Gastrocnemius medialis (tissue), 4 donors: ENCODE measurements around the gene GPRC5C. TPM values are rescaled to one million over a fixed set of nuclear protein-coding genes. Genes with fewer than 3 reads are reported as not detected.

Experiments
- ATAC-seq, 2 donors: fragments of 150-250 bp; one replicate each; pipeline ENCODE4 v1.9.1; 2016
- DNase-seq, 2 donors: peaks; one replicate each; pipeline ENCODE4 v3.0.0-alpha.2; 2019
- H3K27ac ChIP-seq, 4 donors: fragments of 200-600 bp; sonication (generic); 1 replicate in 1 of 4; 2 replicates in 3 of 4; pipeline ENCODE4 v1.5.1; 2016 to 2018; ENCODE audit warnings: mild to moderate bottlenecking in 2 of 4, moderate library complexity in 1 of 4
- H3K27me3 ChIP-seq, 3 donors: fragments of 200-600 bp; sonication (generic) in 2 of 3; 1 replicate in 1 of 3; 2 replicates in 2 of 3; pipeline versions ENCODE4 v1.5.1 to v1.6.0; 2016 to 2019; ENCODE audit warnings: mild to moderate bottlenecking in 1 of 3, moderate library complexity in 1 of 3
- H3K36me3 ChIP-seq, 2 donors: fragments of 200-600 bp; sonication (generic) in 1 of 2; one replicate each; pipeline ENCODE4 v1.5.1; 2017 to 2018
- H3K4me1 ChIP-seq, 2 donors: fragments of 200-600 bp; sonication (generic) in 1 of 2; one replicate each; pipeline ENCODE4 v1.5.1; 2016 to 2017; ENCODE audit warnings: mild to moderate bottlenecking in 2 of 2
- H3K4me3 ChIP-seq, 4 donors: fragments of 200-600 bp; sonication (generic) in 3 of 4; 1 replicate in 1 of 4; 2 replicates in 3 of 4; pipeline ENCODE4 v1.5.1; 2016 to 2019; ENCODE audit warnings: mild to moderate bottlenecking in 2 of 4
- H3K9me3 ChIP-seq, 3 donors: fragments of 200-600 bp; sonication (generic) in 2 of 3; 1 replicate in 1 of 3; 2 replicates in 2 of 3; pipeline ENCODE4 v1.5.1; 2016 to 2019
- POLR2A ChIP-seq, 2 donors: fragments of 450-650 bp; IDR thresholded peaks; one replicate each; pipeline ENCODE4 v1.6.1; 2017; ENCODE audit warnings: antibody characterized with exemption in 2 of 2, mild to moderate bottlenecking in 2 of 2, moderate library complexity in 2 of 2
- in situ Hi-C, 4 donors: fragments of 200-750 bp; cut with MboI; loops; one replicate each; pipeline versions ENCODE4 v1.15.0 to v1.8.0; 2017; ENCODE audit warnings: low sequenced_read_pairs in 4 of 4
- intact Hi-C: fragments of 100-400 bp; cut with DNase I; formaldehyde crosslinking; loops from one replicate; pipeline ENCODE4 v1.15.1; 2023; ENCODE audit warnings: low total_unique reads
- total RNA-seq, 4 donors: library from RNA; depleted of rRNA; stranded (reverse); fragments of >200 nt; gene quantifications; one replicate each; pipeline versions ENCODE4 v1.1.0 to v1.2.3, GENCODE V29; 2016
- TF ChIP-seq, protein P1 (sequence below), 5 experiments: fragments of 450-650 bp in 3 of 5; fragments of 200-600 bp in 2 of 5; sonication (generic) in 2 of 5; IDR thresholded peaks in 4 of 5; conservative IDR thresholded peaks in 1 of 5; 1 replicate in 4 of 5; 2 replicates in 1 of 5; pipeline ENCODE4 v1.5.1; 2016 to 2019; ENCODE audit warnings: antibody characterized with exemption in 5 of 5, mild to moderate bottlenecking in 3 of 5, moderate library complexity in 3 of 5

GPRC5C gene
- total RNA-seq, 4 donors from 2014 or later: 80.4 to 138 (median 127) TPM

DNA sequence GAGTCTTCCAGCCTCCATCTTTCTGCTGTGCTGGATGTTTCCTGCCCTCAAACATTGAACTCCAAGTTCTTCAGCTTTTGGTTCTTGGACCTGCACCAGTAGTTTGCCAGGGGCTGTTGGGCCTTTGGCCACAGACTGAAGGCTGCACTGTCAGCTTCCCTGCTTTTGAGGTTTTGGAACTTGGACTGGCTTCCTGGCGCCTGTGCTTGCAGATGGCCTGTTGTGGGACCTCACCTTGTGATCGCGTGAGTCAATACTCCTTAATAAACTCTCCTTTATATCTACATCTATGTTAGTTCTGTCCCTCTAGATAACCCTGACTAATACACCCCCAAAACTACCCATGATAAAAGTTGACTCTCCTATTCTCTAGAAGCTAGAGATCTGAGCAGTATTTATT lies 26.9 kb downstream of the GPRC5C start:
- DNase-seq (no peak), ATAC-seq (no peak)
- Histone ChIP-seq H3K36me3 (no peaks in the 10 kb centered on the region), H3K9me3 (no peaks in the 10 kb centered on the region), H3K27me3 (no peaks in the 10 kb centered on the region), H3K4me3 (no peak overlapping the region), H3K4me1 (peaks cover 15 to 21% of the 10 kb centered on the region in 2 donors), H3K27ac (no peak overlapping the region)
- in situ Hi-C loops: loop anchor here in 2 of 4 donors (5.0 to 10.0 kb wide), 2 partner anchors 82 to 244 kb away; partner anchors contain the start of gene TTYH2 (in 1 of the 2)
- TF ChIP-seq, protein P1, sequence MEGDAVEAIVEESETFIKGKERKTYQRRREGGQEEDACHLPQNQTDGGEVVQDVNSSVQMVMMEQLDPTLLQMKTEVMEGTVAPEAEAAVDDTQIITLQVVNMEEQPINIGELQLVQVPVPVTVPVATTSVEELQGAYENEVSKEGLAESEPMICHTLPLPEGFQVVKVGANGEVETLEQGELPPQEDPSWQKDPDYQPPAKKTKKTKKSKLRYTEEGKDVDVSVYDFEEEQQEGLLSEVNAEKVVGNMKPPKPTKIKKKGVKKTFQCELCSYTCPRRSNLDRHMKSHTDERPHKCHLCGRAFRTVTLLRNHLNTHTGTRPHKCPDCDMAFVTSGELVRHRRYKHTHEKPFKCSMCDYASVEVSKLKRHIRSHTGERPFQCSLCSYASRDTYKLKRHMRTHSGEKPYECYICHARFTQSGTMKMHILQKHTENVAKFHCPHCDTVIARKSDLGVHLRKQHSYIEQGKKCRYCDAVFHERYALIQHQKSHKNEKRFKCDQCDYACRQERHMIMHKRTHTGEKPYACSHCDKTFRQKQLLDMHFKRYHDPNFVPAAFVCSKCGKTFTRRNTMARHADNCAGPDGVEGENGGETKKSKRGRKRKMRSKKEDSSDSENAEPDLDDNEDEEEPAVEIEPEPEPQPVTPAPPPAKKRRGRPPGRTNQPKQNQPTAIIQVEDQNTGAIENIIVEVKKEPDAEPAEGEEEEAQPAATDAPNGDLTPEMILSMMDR (IDR thresholded peaks at IDR 0.05 in 4 of 5, conservative IDR thresholded peaks at IDR 0.05 in 1 of 5): no peak
- intact Hi-C loops: no loop called here

DNA sequence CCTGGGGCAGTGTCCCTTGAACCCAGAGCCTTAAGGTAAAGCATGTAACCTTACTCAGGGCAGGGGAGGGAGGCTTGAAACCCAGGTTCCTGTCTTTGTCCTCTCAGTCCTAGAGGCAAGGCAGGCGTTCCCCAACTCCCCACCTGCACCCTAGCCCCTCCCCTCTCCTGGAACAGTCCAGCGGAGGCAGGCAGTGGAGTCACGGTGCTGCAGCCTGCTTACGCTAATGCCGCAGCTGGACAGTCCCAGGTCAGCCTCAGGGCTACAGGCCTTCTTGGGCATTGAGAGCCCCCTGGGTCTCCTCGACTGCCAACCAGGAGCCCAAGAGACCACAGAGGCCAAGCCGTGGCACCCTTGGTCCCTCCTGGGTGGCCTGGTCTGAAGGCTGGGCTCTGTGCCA lies 27.7 kb downstream of the GPRC5C start:
- TF ChIP-seq, protein P1 (IDR thresholded peaks at IDR 0.05 in 4 of 5, conservative IDR thresholded peaks at IDR 0.05 in 1 of 5): no peak
- no peak for TF ChIP-seq POLR2A (IDR thresholded peaks at IDR 0.05)
- ATAC-seq (no peak), DNase-seq (no peak)
- H3K27ac ChIP-seq: no peak overlapping the region
- H3K9me3 ChIP-seq: no peaks in the 10 kb centered on the region
- H3K36me3 ChIP-seq: no peaks in the 10 kb centered on the region
- in situ Hi-C loops: loop anchor here in 2 of 4 donors (5.0 to 10.0 kb wide), 2 partner anchors 82 to 245 kb away; partner anchors contain the start of gene TTYH2 (in 1 of the 2)
- no peak overlapping the region for H3K4me3 ChIP-seq
- intact Hi-C loops: no loop called here
- no peaks in the 10 kb centered on the region for H3K27me3 ChIP-seq
- peaks cover 11 to 17% of the 10 kb centered on the region in 2 donors for H3K4me1 ChIP-seq

DNA sequence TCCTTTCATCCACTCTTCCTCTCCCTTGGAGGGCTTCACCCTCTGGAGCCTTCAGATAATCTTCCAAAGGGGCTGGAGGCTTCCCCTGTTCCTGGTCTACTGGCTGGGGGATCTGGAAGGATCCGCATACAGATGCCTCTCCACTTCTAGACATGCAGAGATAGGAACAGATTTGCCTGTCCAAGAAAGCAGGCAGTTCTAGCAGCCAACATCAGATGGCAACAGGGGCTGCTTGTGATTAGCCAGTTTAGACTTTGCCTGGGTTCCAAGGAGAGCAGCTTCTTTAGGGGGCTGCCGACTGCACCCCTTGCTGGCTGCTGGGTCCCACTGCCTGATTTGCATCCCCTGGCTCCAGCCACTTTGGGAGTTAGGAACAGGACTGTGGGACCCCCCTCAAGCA lies 28.4 kb downstream of the GPRC5C start:
- in situ Hi-C loops: no loop called here
- ATAC-seq (no peak), DNase-seq (no peak)
- Histone ChIP-seq H3K36me3 (no peaks in the 10 kb centered on the region), H3K27ac (no peak overlapping the region), H3K4me1 (peaks cover 7 to 11% of the 10 kb centered on the region in 2 donors), H3K4me3 (no peak overlapping the region), H3K9me3 (no peaks in the 10 kb centered on the region), H3K27me3 (no peaks in the 10 kb centered on the region)
- intact Hi-C loops: no loop called here
- TF ChIP-seq, protein P1 (IDR thresholded peaks at IDR 0.05 in 4 of 5, conservative IDR thresholded peaks at IDR 0.05 in 1 of 5): no peak
- TF ChIP-seq POLR2A (IDR thresholded peaks at IDR 0.05): no peak

DNA sequence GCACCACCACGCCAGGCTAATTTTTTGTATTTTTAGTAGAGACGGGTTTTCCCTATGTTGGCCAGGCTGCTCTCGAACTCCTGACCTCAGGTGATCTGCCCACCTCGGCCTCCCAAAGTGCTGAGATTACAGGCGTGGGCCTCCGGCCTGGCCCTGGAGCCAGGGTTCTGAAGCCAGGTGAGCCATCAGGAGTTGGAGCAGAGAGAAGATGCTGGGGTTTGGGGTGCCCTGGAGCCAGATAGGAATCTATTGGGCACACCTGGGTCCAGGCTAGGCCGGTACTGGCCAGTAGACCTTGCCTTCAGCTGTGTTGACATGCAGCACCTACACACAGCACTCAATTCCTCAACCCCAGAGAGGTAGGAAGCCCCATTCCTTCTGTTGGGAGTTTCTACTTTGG lies 29.1 kb downstream of the GPRC5C start:
- DNase-seq (no peak), ATAC-seq (no peak)
- Histone ChIP-seq H3K9me3 (no peaks in the 10 kb centered on the region), H3K27me3 (no peaks in the 10 kb centered on the region), H3K27ac (no peak overlapping the region), H3K4me1 (peaks cover 3 to 7% of the 10 kb centered on the region in 2 donors), H3K36me3 (no peaks in the 10 kb centered on the region), H3K4me3 (no peak overlapping the region)
- no peak for TF ChIP-seq POLR2A (IDR thresholded peaks at IDR 0.05)
- TF ChIP-seq, protein P1 (IDR thresholded peaks at IDR 0.05 in 4 of 5, conservative IDR thresholded peaks at IDR 0.05 in 1 of 5): no peak
- in situ Hi-C loops: no loop called here
- intact Hi-C loops: no loop called here

DNA sequence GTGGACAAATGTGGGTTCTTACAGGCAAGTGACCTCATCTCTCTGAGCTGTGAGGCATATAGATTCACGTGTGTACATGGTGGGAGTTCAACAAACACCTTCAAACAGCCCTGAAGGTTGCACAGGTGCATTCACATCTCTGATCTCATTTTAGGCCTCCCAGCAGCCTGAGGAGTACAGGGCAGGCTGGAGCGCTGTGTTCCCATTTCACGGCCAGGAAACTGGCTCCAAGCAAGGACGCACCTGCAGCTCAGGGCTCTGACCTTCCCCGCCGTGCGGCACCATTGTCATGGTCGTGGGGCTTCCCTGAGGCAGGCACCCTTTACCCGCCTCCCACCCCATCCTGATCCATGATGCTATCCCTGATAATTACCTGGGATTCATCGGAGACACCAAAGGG lies 29.7 kb downstream of the GPRC5C start:
- in situ Hi-C loops: no loop called here
- H3K27me3 ChIP-seq: no peaks in the 10 kb centered on the region
- H3K9me3 ChIP-seq: no peaks in the 10 kb centered on the region
- DNase-seq: no peak
- intact Hi-C loops: no loop called here
- no peaks in the 10 kb centered on the region for H3K36me3 ChIP-seq
- no peak for TF ChIP-seq POLR2A (IDR thresholded peaks at IDR 0.05)
- TF ChIP-seq, protein P1 (IDR thresholded peaks at IDR 0.05 in 4 of 5, conservative IDR thresholded peaks at IDR 0.05 in 1 of 5): no peak
- no peak for ATAC-seq
- H3K4me1 ChIP-seq: peaks cover 3 to 7% of the 10 kb centered on the region in 2 donors
- no peak overlapping the region for H3K27ac ChIP-seq
- no peak overlapping the region for H3K4me3 ChIP-seq
